SK-N-MC (cell line): ENCODE measurements around the gene TCF7L2.
A peak's percentile ranks its signal among the peaks of the same experiment; 100 is the strongest.

ENCODE experiments used
- DNase-seq: peaks from one replicate; pipeline ENCODE4 v3.0.0-alpha.2; 2011; ENCODE audit warnings: low read depth, low spot score
- H3K27ac ChIP-seq: fragments of 200-600 bp; sonication (generic); 2 replicates; pipeline ENCODE4 v1.5.1; 2016; ENCODE audit warnings: mixed run types
- H3K36me3 ChIP-seq: fragments of 200-600 bp; sonication (generic); 2 replicates; pipeline ENCODE4 v1.6.1; 2017; ENCODE audit warnings: antibody characterized with exemption, low read length, mixed read lengths; ENCODE audit not compliant: insufficient read depth
- H3K4me3 ChIP-seq: fragments of 200-600 bp; sonication (generic); 2 replicates; pipeline ENCODE4 v1.5.1; 2016
- H3K9ac ChIP-seq: fragments of 200-600 bp; sonication (generic); 2 replicates; pipeline ENCODE4 v1.8.0; 2017; ENCODE audit warnings: mixed run types, mixed read lengths; ENCODE audit not compliant: insufficient read length
- H3K9me3 ChIP-seq: fragments of 200-600 bp; sonication (generic); 2 replicates; pipeline ENCODE4 v1.6.1; 2017; ENCODE audit warnings: low read depth, mild to moderate bottlenecking, antibody characterized with exemption, low read length, moderate library complexity, mixed read lengths
- EZH2 ChIP-seq: fragments of 200-600 bp; sonication (generic); IDR thresholded peaks from one replicate; pipeline ENCODE4 v1.6.1; 2017; ENCODE audit warnings: antibody characterized with exemption
- FOXP2 ChIP-seq: optimal IDR thresholded peaks from 2 replicates; pipeline ENCODE3; 2011; ENCODE audit warnings: mild to moderate bottlenecking, moderate library complexity; ENCODE audit not compliant: insufficient read depth; ENCODE audit errors: extremely low read length, control extremely low read depth
- POLR2AphosphoS5 ChIP-seq: IDR thresholded peaks from 2 replicates; pipeline ENCODE4 v1.6.1; 2012; ENCODE audit warnings: mild to moderate bottlenecking, low read depth, low read length, borderline replicate concordance

Gene TCF7L2

DNA sequence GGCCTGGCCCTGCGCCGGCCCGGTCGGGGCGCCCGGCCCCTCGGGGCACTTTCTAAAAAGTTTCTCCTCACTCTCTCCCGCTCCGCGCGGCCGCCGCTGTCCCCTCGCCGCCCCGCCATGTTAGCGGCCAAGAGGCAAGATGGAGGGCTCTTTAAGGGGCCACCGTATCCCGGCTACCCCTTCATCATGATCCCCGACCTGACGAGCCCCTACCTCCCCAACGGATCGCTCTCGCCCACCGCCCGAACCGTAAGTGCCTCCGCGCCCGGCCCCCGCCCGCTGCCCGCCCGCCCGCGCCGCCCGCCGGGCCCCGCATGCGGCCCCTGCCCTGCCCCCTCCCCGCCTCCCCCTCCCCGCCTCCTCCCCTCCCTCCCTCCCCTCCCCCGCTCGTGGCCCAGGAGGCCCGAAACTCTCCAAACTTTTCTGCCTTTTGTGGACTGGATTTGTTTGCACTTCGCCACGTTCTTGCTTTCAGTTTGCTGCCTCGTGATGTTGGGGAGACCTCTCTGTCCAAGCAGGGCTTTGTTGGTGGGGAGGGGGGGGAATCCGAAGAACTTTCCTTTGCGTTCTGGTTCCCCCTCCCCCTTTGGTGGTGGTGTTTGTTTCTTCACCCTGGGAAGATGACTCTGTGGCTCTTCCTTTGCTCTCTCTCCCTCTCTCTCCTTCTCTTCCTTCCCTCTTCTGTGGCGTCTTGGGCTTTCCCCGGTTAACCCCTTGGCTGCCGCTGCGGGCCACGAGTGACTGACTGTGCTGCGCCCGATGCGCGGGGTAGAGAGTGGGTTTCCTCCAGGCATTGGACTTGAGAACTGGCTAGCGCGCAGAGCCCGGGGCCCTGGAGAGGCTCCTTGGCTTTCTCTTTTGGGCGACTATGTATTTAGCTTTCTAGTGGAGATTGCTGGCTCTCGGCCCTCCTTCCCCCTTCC lies 1.6 kb downstream of the TCF7L2 start:
- DNase-seq = no peak
- Histone ChIP-seq H3K36me3 (no peaks in the 10 kb centered on the region), H3K9ac (peak overlapping the region; percentile 67), H3K27ac (peak overlapping the region; percentile 54; the same call in 1 of the 2 replicates), H3K9me3 (no peaks in the 10 kb centered on the region), H3K4me3 (peak overlapping the region; percentile 82)
- TF ChIP-seq FOXP2 (no peak), POLR2AphosphoS5 (peak; percentile 52; the same call in 1 of the 2 replicates), EZH2 (no peak)

DNA sequence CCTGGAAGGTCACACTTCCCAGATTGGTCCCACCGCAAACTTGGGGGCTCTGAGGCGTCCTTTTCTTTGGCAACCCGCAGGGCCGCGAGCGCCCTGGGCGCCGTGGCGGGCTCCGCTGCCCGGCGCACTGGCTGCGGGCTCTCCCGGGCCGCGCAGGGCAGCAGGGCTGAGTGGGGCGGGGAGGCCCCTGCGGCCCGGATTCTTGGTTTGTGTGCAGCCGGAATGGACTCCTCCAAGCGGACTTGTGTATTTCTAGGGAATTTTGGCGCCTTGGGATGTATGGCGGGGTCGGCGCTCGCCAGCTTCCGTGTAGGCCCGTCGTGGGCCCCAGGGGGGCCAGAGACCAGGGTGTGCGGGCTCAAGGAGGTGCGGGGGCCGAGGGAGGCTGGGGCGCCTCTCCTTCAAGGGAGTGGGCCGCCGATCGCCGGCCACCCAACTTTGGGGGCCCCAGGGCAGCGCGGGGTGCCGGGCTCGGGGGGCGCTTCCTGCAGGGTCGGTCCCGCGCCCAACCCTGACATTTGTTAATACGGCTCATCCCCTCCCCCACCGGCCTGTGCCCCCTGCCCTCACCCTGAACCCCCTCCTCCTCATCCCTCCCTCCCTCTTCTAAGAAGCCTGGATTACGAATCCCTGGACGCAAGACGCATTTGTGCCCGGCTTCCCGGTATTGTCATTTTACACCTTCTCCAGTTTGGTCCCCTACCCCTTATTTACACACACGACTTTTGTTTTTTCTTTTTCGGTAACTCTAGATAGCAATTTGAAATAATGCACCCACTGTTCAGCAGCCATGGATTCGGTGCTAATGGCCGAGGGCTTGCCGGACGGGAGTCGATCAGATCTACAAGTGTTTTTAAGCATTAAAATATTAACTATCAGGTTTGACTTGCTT lies 2.5 kb downstream of the TCF7L2 start:
- peak overlapping the region; percentile 78 for H3K4me3 ChIP-seq
- H3K36me3 ChIP-seq = no peaks in the 10 kb centered on the region
- no peak for DNase-seq
- no peak for TF ChIP-seq POLR2AphosphoS5
- TF ChIP-seq EZH2 = no peak
- no peak for TF ChIP-seq FOXP2
- no peaks in the 10 kb centered on the region for H3K9me3 ChIP-seq
- peak overlapping the region; percentile 67 for H3K9ac ChIP-seq
- H3K27ac ChIP-seq = no peak overlapping the region

DNA sequence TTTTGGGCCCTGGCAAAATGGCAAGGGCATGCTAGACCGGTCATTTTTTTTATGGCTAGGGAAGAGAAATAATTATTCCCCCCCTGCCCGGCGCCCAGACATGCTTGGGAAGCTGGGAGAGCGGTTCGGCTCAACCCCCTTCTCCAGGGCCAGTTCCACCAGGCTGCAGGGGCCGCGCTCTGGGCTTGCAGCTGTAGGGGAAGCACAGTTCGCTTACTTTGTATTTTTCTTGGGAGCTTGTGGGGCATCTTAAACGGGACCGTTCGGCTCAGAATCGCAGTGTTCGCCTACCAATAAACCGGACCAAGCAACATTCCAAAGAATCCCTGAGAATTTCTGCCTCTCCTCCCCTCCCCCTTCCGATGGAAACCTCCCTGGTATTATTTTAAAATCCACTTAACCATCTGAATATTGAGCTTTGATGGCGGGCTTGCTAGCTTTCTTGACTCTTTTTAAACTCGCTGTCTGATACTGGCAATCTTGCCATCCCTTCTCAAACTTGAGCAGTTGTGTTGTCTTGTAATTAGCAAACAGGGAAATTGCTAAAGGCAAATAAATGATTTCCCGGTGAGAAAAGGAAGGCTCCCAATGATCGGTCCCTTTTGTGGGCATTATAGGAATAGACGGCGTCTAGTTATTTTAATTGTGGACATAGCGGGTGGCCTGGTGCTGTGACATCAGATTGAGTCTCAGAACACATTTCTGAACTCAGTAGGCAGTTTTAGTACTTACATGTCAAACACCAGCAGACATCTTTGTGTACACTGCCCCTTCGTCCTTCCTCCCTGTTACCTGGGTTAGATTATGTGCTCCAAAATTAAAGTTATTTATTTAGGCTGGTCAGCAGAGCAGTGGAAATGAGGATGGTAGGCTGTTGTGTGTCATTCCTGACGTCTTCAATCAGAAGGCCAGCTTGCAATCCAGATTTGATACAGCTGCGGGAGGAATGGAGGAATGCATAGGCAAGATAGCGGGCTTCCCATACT lies 3.4 kb downstream of the TCF7L2 start:
- no peak for DNase-seq
- H3K27ac ChIP-seq = no peak overlapping the region
- H3K4me3 ChIP-seq = no peak overlapping the region

DNA sequence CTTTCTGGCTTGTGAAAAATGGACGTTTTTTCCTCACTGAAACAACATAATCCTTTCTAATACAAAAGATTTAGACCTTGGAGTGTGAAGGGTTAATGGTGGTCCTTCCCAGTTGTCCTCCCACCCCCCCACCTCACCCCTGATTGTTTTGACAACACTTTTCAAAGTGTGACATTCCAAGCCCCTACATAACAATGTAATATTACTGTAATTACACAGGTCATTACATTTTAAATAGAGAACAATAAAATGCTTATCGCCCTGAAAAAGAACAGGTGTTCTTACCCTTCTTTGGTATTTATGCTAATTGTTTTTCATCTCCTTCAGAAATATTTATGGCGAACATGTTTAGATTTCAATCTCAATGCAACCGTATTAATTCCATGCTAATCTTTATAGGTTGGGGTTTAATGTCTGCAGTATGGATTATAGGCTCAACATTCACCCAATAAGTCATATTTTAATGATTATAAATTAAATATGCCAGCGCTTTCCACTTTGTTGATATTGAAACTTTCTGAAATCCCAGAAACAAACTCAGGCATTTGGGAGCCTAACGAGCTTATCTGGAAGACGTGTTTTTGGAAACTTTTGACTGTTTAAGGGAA lies 5.0 kb downstream of the TCF7L2 start:
- H3K27ac ChIP-seq = no peak overlapping the region
- DNase-seq = no peak
- no peaks in the 10 kb centered on the region for H3K9me3 ChIP-seq
- no peak overlapping the region for H3K9ac ChIP-seq
- no peaks in the 10 kb centered on the region for H3K36me3 ChIP-seq
- TF ChIP-seq EZH2 (no peak), POLR2AphosphoS5 (no peak), FOXP2 (no peak)
- H3K4me3 ChIP-seq = no peak overlapping the region

More for the DNA sequence above, 3.4 kb downstream of the TCF7L2 start:
- H3K36me3 ChIP-seq = no peaks in the 10 kb centered on the region
- TF ChIP-seq FOXP2 = no peak
- TF ChIP-seq EZH2 = no peak
- no peak for TF ChIP-seq POLR2AphosphoS5
- no peaks in the 10 kb centered on the region for H3K9me3 ChIP-seq
- H3K9ac ChIP-seq = no peak overlapping the region

DNA sequence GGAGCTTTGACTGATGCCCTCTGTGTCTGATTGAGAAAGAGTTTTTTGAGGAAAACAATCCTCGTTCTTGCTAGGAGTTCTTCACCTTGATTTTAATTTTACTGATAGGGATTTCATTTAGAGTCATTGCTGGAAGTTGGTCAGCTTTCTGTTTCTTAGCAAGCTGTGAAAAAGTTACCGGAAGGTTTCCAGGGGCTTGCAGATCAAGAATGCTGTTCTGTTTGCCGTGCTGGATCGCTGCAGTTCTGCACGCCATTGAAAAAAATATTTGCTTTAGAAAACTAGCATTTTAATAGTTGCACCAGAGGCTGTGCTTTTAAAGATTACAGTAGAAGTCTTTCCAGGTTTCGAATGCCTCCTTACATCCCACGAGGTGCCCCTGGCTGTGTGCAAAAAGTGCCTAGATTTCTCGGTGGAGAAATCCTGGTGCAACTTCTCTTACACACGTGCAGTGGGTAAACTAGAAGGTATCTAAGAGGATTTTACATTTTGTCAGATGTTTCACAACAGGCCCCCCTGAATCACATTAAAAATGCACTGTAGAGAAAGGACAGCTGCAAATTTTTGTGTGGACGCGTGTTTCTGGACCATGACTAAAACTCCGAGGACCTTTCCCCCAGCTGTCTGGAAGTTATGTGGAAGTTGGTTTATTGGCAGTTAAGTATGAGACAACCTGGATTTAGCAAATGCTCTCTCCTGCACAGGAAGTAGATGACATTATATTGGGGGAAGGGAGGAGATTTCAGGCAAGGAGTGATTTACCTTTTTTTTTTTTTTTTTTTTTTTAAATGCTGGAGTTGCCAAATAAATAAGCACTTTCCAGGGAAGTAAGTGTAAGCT lies 5.8 kb downstream of the TCF7L2 start:
- H3K9ac ChIP-seq = no peak overlapping the region
- no peaks in the 10 kb centered on the region for H3K36me3 ChIP-seq
- no peaks in the 10 kb centered on the region for H3K9me3 ChIP-seq
- peak overlapping the region; percentile 49 for H3K4me3 ChIP-seq
- H3K27ac ChIP-seq = no peak overlapping the region
- TF ChIP-seq POLR2AphosphoS5 = no peak
- TF ChIP-seq EZH2 = no peak
- TF ChIP-seq FOXP2 = no peak
- no peak for DNase-seq

DNA sequence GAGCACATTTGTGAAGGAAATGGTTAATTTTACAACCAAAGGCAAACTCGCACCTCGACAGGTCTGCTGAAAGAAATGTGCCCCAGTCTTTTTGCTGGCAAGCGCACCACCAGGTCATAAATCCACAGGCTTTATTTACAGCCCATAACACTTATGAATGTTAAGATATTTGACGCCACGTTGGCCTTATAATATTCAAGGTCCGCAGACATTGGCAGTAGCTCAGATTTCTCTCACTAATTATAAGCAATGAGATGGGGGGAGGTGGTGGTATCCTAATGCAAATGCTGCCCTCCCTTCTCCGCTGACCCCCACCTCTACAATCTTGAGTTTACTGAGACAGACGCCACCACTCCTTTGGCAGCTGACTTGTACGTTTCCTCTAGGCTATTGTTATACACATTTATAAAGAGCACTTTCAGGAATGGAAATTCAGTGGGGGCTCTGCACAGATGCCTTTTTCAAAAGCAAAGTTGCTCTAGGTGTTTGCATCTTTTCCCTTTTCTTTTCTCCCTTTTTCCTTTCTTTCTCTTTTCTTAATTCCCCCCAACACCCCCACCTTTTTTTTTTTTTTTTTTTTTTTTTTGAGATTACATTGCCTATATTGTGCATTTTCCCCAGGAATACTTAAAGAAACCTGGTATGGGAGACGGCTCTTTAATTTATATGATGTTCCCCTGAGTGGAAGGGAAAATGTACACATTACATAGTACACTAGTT lies 6.7 kb downstream of the TCF7L2 start:
- H3K9me3 ChIP-seq = no peaks in the 10 kb centered on the region
- DNase-seq = no peak
- no peaks in the 10 kb centered on the region for H3K36me3 ChIP-seq
- no peak overlapping the region for H3K27ac ChIP-seq
- H3K4me3 ChIP-seq = no peak overlapping the region
- no peak overlapping the region for H3K9ac ChIP-seq
- no peak for TF ChIP-seq POLR2AphosphoS5
- TF ChIP-seq FOXP2 = no peak
- no peak for TF ChIP-seq EZH2
